H1 (cell line): ENCODE results near the gene MBD4. TPM values are rescaled to one million over a fixed set of nuclear protein-coding genes. Genes with fewer than 3 reads are reported as not detected.

Experiments used
- CTCF ChIA-PET: fragments of 300-600 bp; sonication (Branson Sonifier 250); formaldehyde crosslinking; loops from one replicate; lab custom pipeline; 2021; ENCODE audit not compliant: partially characterized antibody; lab: Charles Lee
- POLR2A ChIA-PET: fragments of 300-600 bp; sonication (Branson Sonifier 250); formaldehyde crosslinking; loops from one replicate; lab custom pipeline; 2021; ENCODE audit warnings: inconsistent platforms; ENCODE audit not compliant: partially characterized antibody; lab: Charles Lee
- DNase-seq, 2 experiments: peaks; one replicate each; pipeline versions ENCODE4 v3.0.0 to v3.0.0-alpha.2; 2010 to 2022; ENCODE audit warnings: low spot score in 2 of 2, low read depth in 1 of 2, mixed read lengths in 1 of 2
- FAIRE-seq: peaks from 2 replicates; lab custom pipeline; 2011; peaks lifted over from hg19 to GRCh38; lab: Jason Lieb, UNC
- H2AFZ ChIP-seq: 2 replicates; pipeline ENCODE4 v1.8.1; 2012; ENCODE audit warnings: low read length, inconsistent platforms
- H2AK5ac ChIP-seq: 2 replicates; pipeline ENCODE4 v1.6.1; 2013; ENCODE audit warnings: low read depth, low read length
- H2BK120ac ChIP-seq: replicated peaks from 2 replicates; pipeline ENCODE3; 2013; ENCODE audit warnings: low read depth, low read length, inconsistent platforms
- H2BK12ac ChIP-seq: 2 replicates; pipeline ENCODE4 v1.6.1; 2013; ENCODE audit warnings: low read depth, low read length
- H2BK15ac ChIP-seq: 2 replicates; pipeline ENCODE4 v1.6.1; 2013; ENCODE audit warnings: low read length
- H2BK20ac ChIP-seq: 2 replicates; pipeline ENCODE4 v1.6.1; 2013; ENCODE audit warnings: low read length
- H2BK5ac ChIP-seq: 2 replicates; pipeline ENCODE4 v1.6.1; 2013; ENCODE audit warnings: low read depth, low read length
- H3K14ac ChIP-seq: 2 replicates; pipeline ENCODE4 v1.6.1; 2013; ENCODE audit warnings: inconsistent platforms; ENCODE audit not compliant: insufficient read length
- H3K18ac ChIP-seq: 2 replicates; pipeline ENCODE4 v1.6.1; 2013; ENCODE audit warnings: low read length; ENCODE audit errors: extremely low read depth
- H3K23ac ChIP-seq: 2 replicates; pipeline ENCODE4 v1.6.1; 2013; ENCODE audit warnings: inconsistent platforms; ENCODE audit not compliant: insufficient read length
- H3K23me2 ChIP-seq: 2 replicates; pipeline ENCODE4 v1.6.1; 2013; ENCODE audit warnings: low read depth, low read length
- H3K27ac ChIP-seq: 2 replicates; pipeline ENCODE4 v1.6.1; 2011; ENCODE audit warnings: low read depth, low read length, inconsistent platforms
- H3K27me3 ChIP-seq, 4 experiments: replicated peaks in 1 of 4; 1 replicate in 1 of 4; 2 replicates in 3 of 4; pipeline versions ENCODE4 v1.6.1 to v1.8.1; 2011 to 2013; ENCODE audit warnings: low read length in 3 of 4, mild to moderate bottlenecking in 3 of 4, inconsistent platforms in 2 of 4, mixed read lengths in 2 of 4, moderate library complexity in 1 of 4; ENCODE audit not compliant: control insufficient read depth in 3 of 4, insufficient read depth in 3 of 4; ENCODE audit errors: extremely low read depth in 1 of 4
- H3K36me3 ChIP-seq, 4 experiments: 2 replicates each; pipeline versions ENCODE4 v1.6.1 to v1.8.1; 2011 to 2013; ENCODE audit warnings: mild to moderate bottlenecking in 4 of 4, low read length in 3 of 4, moderate library complexity in 2 of 4, control low read depth in 1 of 4, inconsistent platforms in 1 of 4; ENCODE audit not compliant: insufficient read depth in 4 of 4, control insufficient read depth in 2 of 4
- H3K4ac ChIP-seq: replicated peaks from 2 replicates; pipeline ENCODE3; 2013; ENCODE audit warnings: low read length, low read depth, mixed read lengths, inconsistent platforms; ENCODE audit not compliant: insufficient read length
- H3K4me1 ChIP-seq, 4 experiments: replicated peaks in 1 of 4; 1 replicate in 1 of 4; 2 replicates in 3 of 4; pipeline versions ENCODE4 v1.6.1 to v1.8.1; 2011 to 2013; ENCODE audit warnings: low read length in 3 of 4, inconsistent platforms in 2 of 4, mixed read lengths in 1 of 4; ENCODE audit not compliant: insufficient read depth in 4 of 4, control insufficient read depth in 3 of 4
- H3K4me2 ChIP-seq, 2 experiments: 2 replicates each; pipeline versions ENCODE4 v1.6.1 to v1.8.1; 2011 to 2013; ENCODE audit warnings: low read depth in 2 of 2, low read length in 2 of 2, control low read depth in 1 of 2, inconsistent platforms in 1 of 2, mild to moderate bottlenecking in 1 of 2; ENCODE audit not compliant: insufficient read depth in 1 of 2
- H3K4me3 ChIP-seq, 4 experiments: fragments of 200-600, 300-600 bp in 1 of 4; sonication (generic), shearing (Covaris generic), sonication (Bioruptor Twin) in 1 of 4; 2 replicates each; pipeline versions ENCODE4 v1.5.1 to v1.8.1; 2011 to 2016; ENCODE audit warnings: low read length in 4 of 4, low read depth in 3 of 4, control low read depth in 2 of 4, inconsistent platforms in 2 of 4, mild to moderate bottlenecking in 2 of 4, mixed read lengths in 1 of 4, moderate library complexity in 1 of 4; ENCODE audit not compliant: insufficient read depth in 2 of 4; ENCODE audit errors: extremely low read depth in 1 of 4
- H3K56ac ChIP-seq: replicated peaks from 2 replicates; pipeline ENCODE3; 2013; ENCODE audit warnings: low read depth, mild to moderate bottlenecking, mixed read lengths, low read length, inconsistent platforms; ENCODE audit not compliant: insufficient read length
- H3K79me1 ChIP-seq: 2 replicates; pipeline ENCODE4 v1.6.1; 2013; ENCODE audit warnings: low read depth, low read length, control low read depth
- H3K79me2 ChIP-seq, 2 experiments: 2 replicates each; pipeline versions ENCODE4 v1.6.1 to v1.8.1; 2012 to 2013; ENCODE audit warnings: low read length in 2 of 2, mild to moderate bottlenecking in 2 of 2, inconsistent platforms in 1 of 2; ENCODE audit not compliant: insufficient read depth in 2 of 2, control insufficient read depth in 1 of 2
- H3K9ac ChIP-seq, 4 experiments: replicated peaks in 1 of 4; 1 replicate in 1 of 4; 2 replicates in 3 of 4; pipeline versions ENCODE4 v1.6.1 to v1.8.1; 2011 to 2013; ENCODE audit warnings: low read depth in 3 of 4, low read length in 3 of 4, control low read depth in 2 of 4, mild to moderate bottlenecking in 2 of 4, moderate library complexity in 2 of 4, inconsistent platforms in 1 of 4; ENCODE audit errors: extremely low read depth in 1 of 4
- H3K9me3 ChIP-seq, 2 experiments: 2 replicates each; pipeline versions ENCODE4 v1.6.1 to v1.8.1; 2012 to 2013; ENCODE audit warnings: mild to moderate bottlenecking in 2 of 2, moderate library complexity in 2 of 2, control low read depth in 1 of 2, inconsistent platforms in 1 of 2, low read depth in 1 of 2, low read length in 1 of 2, mixed read lengths in 1 of 2; ENCODE audit not compliant: insufficient read depth in 2 of 2
- H4K20me1 ChIP-seq, 2 experiments: replicated peaks in 1 of 2; 2 replicates each; pipeline versions ENCODE3 to v1.8.1; 2011 to 2013; ENCODE audit warnings: inconsistent platforms in 2 of 2, low read length in 2 of 2, mild to moderate bottlenecking in 1 of 2; ENCODE audit not compliant: insufficient read depth in 2 of 2, control insufficient read depth in 1 of 2
- H4K5ac ChIP-seq: 2 replicates; pipeline ENCODE4 v1.6.1; 2013; ENCODE audit warnings: low read length, low read depth, mixed read lengths, inconsistent platforms; ENCODE audit not compliant: insufficient read length
- H4K8ac ChIP-seq: 2 replicates; pipeline ENCODE4 v1.8.0; 2013; ENCODE audit warnings: mild to moderate bottlenecking, moderate library complexity, low read length, inconsistent platforms; ENCODE audit not compliant: insufficient read depth; ENCODE audit errors: extremely low read depth
- H4K91ac ChIP-seq: replicated peaks from 2 replicates; pipeline ENCODE3; 2013; ENCODE audit warnings: low read length, mixed read lengths, inconsistent platforms; ENCODE audit not compliant: insufficient read length
- ATF2 ChIP-seq: IDR thresholded peaks from 2 replicates; pipeline ENCODE4 v1.6.1; 2012; ENCODE audit warnings: low read length, inconsistent platforms
- HDAC2 ChIP-seq, 2 experiments: fragments of 300-600 bp in 1 of 2; sonication (generic) in 1 of 2; IDR thresholded peaks; 2 replicates each; pipeline ENCODE4 v1.6.1; 2011 to 2012; ENCODE audit warnings: low read depth in 2 of 2, low read length in 2 of 2, mild to moderate bottlenecking in 2 of 2, moderate library complexity in 2 of 2, borderline replicate concordance in 1 of 2, inconsistent platforms in 1 of 2
- POLR2A ChIP-seq, 2 experiments: IDR thresholded peaks; 1 replicate in 1 of 2; 2 replicates in 1 of 2; pipeline ENCODE4 v1.6.1; 2011; ENCODE audit warnings: low read depth in 2 of 2, low read length in 2 of 2, mild to moderate bottlenecking in 2 of 2; ENCODE audit errors: control extremely low read depth in 1 of 2
- TAF7 ChIP-seq: optimal IDR thresholded peaks from 2 replicates; pipeline ENCODE3; 2011; ENCODE audit warnings: low read depth, mild to moderate bottlenecking, inconsistent platforms, low read length, moderate library complexity, borderline replicate concordance
- TBP ChIP-seq: IDR thresholded peaks from 2 replicates; pipeline ENCODE4 v1.6.1; 2011; ENCODE audit warnings: low read depth, low read length, improper control_type of control experiment
- ZNF274 ChIP-seq: IDR thresholded peaks from 2 replicates; pipeline ENCODE4 v1.7.0; 2012; ENCODE audit warnings: low read length, borderline replicate concordance; ENCODE audit errors: extremely low read depth
- WGBS, 2 experiments: shearing (Covaris generic) in 1 of 2; methylation state at CpG; one replicate each; pipeline versions ENCODE4 v1.1.6 to v1.1.7; 2013 to 2015; ENCODE audit warnings: low lambda C conversion rate in 2 of 2, mixed read lengths in 2 of 2, inconsistent platforms in 1 of 2, low coverage in 1 of 2, missing lambda C conversion rate in 1 of 2; ENCODE audit not compliant: insufficient replicate concordance in 2 of 2, insufficient coverage in 1 of 2, insufficient read length in 1 of 2; ENCODE audit errors: extremely low coverage in 1 of 2, missing lambda C conversion rate in 1 of 2; 5-methylcytosine and 5-hydroxymethylcytosine counted together
- polyA plus RNA-seq, 7 experiments: library from polyadenylated mRNA; depleted of rRNA in 3 of 7; stranded (reverse) in 5 of 7; unstranded in 2 of 7; fragments of >200 nt in 5 of 7; fragments of 200-250 nt in 2 of 7; gene quantifications; 1 replicate in 5 of 7; 2 replicates in 1 of 7; 4 replicates in 1 of 7; pipeline versions ENCODE4 v1.2.1 to v1.2.3, GENCODE V29; 2011 to 2013; ENCODE audit warnings: missing spikeins in 2 of 7, mixed read lengths in 2 of 7
- total RNA-seq: library from RNA; stranded (reverse); fragmentation: NEBNext Ultra II Directional; extraction: Animal tissue kit (Norgen Biotek cat#: 25700); gene quantifications from 2 replicates; pipeline ENCODE4 v1.2.1, GENCODE V29; 2021

Gene MBD4
- total and polyA plus RNA-seq, 2 of the 8 experiments (the other 6 are each of a cell fraction or from before 2014, with no cell fraction given) = 11.2 to 35.8 TPM

- peaks cover 4 to 11% of the 10 kb centered on the region in 2 experiments for H4K20me1 ChIP-seq
- 0 out of 2 replicates have a peak overlapping the region, but pooled peaks have one; percentile 72 for H3K27ac ChIP-seq
- TF ChIP-seq ZNF274 (no peak), TAF7 (peak; percentile 96), TBP (peak; percentile 65), ATF2 (no peak), HDAC2 (IDR thresholded peaks at IDR 0.05; ENCODE audit: borderline replicate concordance in 1 of 2, low read depth in 2 of 2, low read length in 2 of 2) (no peak), POLR2A (IDR thresholded peaks at IDR 0.05; ENCODE audit: control extremely low read depth in 1 of 2, low read depth in 2 of 2, low read length in 2 of 2) (peak in 1 of 2 experiments; percentile 52; a peak in 2 of 3 replicates)
- no peak overlapping the region for H3K23ac ChIP-seq
- DNase-seq = no peak
- no peak overlapping the region for H2BK12ac ChIP-seq
- H3K27me3 ChIP-seq = no peaks in the 10 kb centered on the region; a peak in 1 of 7 replicates
- no peak for FAIRE-seq
- CTCF ChIA-PET = interaction anchor here (0.7 to 9.2 kb wide), 13 partner anchors 9 to 71 kb away, joined by 3 to 58 read pairs (median 5); partner anchors contain the start of gene EFCAB12
- H2BK15ac ChIP-seq = no peak overlapping the region
- H3K14ac ChIP-seq = no peak overlapping the region
- H2BK20ac ChIP-seq = no peak overlapping the region
- POLR2A ChIA-PET = interaction anchor here (0.6 to 1.9 kb wide), 6 partner anchors 26 to 480 kb away, joined by 3 to 6 read pairs (median 4); partner anchors contain the start of genes EFCAB12, IFT122 and MBD4
- no peak overlapping the region for H3K4ac ChIP-seq
- 81% methylated on average over 8 of the region's 8 CpGs; no CpG with 5 or more reads in 1 of the 2 experiments for WGBS, 2 experiments
- no peak overlapping the region for H4K91ac ChIP-seq
- no peak overlapping the region for H3K56ac ChIP-seq
- H3K79me2 ChIP-seq = peaks cover 17 to 43% of the 10 kb centered on the region in 2 experiments
- H3K9ac ChIP-seq = no peak overlapping the region
- peaks cover 0 to 8% (median 0%) of the 10 kb centered on the region in 4 experiments; a peak in 2 of 8 replicates for H3K36me3 ChIP-seq
- H2AK5ac ChIP-seq = no peak overlapping the region
- no peak overlapping the region for H2BK120ac ChIP-seq
- H3K9me3 ChIP-seq = no peaks in the 10 kb centered on the region
- H3K4me3 ChIP-seq = peak overlapping the region in 2 of 4 experiments; percentile 61 to 89; a peak in 2 of 8 replicates
- no peak overlapping the region for H2BK5ac ChIP-seq
- peak overlapping the region; percentile 54; the same call in 1 of the 2 replicates for H2AFZ ChIP-seq
- no peaks in the 10 kb centered on the region for H3K23me2 ChIP-seq
- no peak overlapping the region for H4K8ac ChIP-seq
- H3K4me2 ChIP-seq = peak overlapping the region; percentile 61 to 86; a peak in 3 of 4 replicates
- H3K18ac ChIP-seq = no peak overlapping the region
- peaks cover 4% of the 10 kb centered on the region for H3K79me1 ChIP-seq
- H3K4me1 ChIP-seq = peaks cover 0 to 4% (median 0%) of the 10 kb centered on the region in 4 experiments; a peak in 3 of 7 replicates
- no peak overlapping the region for H4K5ac ChIP-seq
Measured at GRCh38 chr3:129399895-129400357, 39.8 kb downstream of the MBD4 start.
